AG04449 (cell line): ENCODE data around the gene DTNA.

Source experiments
- CTCF ChIA-PET: fragments of 350-600 bp; formaldehyde crosslinking; extraction: SDS; loops from one replicate; lab custom pipeline; 2021; ENCODE audit warnings: antibody characterized with exemption; lab: Yijun Ruan, JAX
- POLR2A ChIA-PET: fragments of 400-600, 350-600 bp; formaldehyde crosslinking; extraction: SDS; loops from one replicate; lab custom pipeline; 2020; ENCODE audit warnings: antibody characterized with exemption, inconsistent platforms; lab: Yijun Ruan, JAX
- DNase-seq: peaks from one replicate; pipeline ENCODE4 v3.0.0-alpha.2; 2010; ENCODE audit warnings: low read depth, low spot score
- H3K4me3 ChIP-seq: 2 replicates; pipeline ENCODE4 v1.5.1; 2011; ENCODE audit warnings: low read depth, mild to moderate bottlenecking, control low read depth, low read length
- TF ChIP-seq, protein P1 (sequence below): IDR thresholded peaks from one replicate; pipeline ENCODE4 v1.5.1; 2011; ENCODE audit warnings: mild to moderate bottlenecking, moderate library complexity, low read length, control low read depth, inconsistent platforms; ENCODE audit not compliant: insufficient read depth; ENCODE audit errors: missing control alignments

The DTNA gene

DNA sequence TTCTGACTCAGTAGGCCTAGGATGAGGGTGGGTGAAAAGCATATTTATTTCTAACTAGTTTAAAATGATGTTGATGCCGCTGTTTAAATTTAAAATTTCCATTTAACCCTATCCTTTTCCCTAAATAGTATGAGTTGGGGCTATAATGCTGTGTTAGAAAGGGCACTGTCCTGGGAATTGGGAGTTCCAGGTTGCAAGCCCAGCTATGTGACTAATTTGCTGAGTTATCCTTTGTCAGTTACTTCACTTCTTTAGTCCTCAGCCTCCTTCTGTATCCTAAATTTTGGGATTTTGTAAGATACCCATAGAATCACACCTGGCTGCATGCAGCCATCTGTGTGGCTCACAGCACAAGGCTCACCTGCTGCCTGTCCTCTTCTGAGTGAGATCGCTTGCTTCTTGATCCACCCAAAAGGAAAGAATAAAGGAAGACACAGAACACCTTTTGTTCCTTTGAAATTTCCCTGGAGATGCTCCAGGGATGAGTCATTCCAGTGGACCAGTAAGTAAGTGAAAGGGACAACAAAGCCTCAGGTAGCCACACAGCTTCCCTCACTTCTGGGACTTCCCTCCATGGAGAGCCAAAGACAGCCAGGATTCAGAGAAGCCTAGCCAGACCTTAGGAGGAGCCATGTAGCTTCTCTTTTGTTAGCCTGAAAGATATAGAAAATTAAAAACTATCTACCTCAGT, 97.2 kb downstream of the DTNA start:
- no peak for DNase-seq
- TF ChIP-seq, protein P1, sequence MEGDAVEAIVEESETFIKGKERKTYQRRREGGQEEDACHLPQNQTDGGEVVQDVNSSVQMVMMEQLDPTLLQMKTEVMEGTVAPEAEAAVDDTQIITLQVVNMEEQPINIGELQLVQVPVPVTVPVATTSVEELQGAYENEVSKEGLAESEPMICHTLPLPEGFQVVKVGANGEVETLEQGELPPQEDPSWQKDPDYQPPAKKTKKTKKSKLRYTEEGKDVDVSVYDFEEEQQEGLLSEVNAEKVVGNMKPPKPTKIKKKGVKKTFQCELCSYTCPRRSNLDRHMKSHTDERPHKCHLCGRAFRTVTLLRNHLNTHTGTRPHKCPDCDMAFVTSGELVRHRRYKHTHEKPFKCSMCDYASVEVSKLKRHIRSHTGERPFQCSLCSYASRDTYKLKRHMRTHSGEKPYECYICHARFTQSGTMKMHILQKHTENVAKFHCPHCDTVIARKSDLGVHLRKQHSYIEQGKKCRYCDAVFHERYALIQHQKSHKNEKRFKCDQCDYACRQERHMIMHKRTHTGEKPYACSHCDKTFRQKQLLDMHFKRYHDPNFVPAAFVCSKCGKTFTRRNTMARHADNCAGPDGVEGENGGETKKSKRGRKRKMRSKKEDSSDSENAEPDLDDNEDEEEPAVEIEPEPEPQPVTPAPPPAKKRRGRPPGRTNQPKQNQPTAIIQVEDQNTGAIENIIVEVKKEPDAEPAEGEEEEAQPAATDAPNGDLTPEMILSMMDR = no peak
- H3K4me3 ChIP-seq = no peak overlapping the region
- ChIA-PET POLR2A (no interaction called here), CTCF (interaction anchor here (0.6 to 1.8 kb wide), 5 partner anchors 19 to 684 kb away, joined by 3 to 8 read pairs (median 4); no protein-coding TSS in a partner anchor)

DNA sequence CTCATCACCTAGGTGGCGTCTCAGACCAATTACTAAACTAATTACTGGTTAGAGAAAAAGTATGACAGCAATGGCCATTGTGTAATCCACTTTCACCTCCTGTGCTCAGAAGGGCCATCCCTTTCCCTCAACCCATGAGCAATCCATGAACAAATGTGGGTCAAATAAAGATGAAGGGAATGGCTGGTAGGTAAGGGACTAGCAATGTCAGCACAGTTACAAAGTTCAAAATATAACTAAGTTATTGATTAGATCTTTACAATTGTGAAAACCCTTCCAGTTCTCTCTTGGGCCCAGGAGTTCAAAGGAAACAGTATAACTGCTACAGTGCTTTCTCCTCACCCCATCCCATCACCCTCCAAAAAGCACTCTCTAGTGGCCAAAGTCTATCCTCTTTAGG, 98.3 kb downstream of the DTNA start:
- ChIA-PET CTCF (interaction anchor here (1.3 to 1.8 kb wide), 3 partner anchors 20 to 685 kb away, joined by 4 to 8 read pairs (median 5); no protein-coding TSS in a partner anchor), POLR2A (no interaction called here)
- no peak overlapping the region for H3K4me3 ChIP-seq
- TF ChIP-seq, protein P1 = no peak
- DNase-seq = no peak

DNA sequence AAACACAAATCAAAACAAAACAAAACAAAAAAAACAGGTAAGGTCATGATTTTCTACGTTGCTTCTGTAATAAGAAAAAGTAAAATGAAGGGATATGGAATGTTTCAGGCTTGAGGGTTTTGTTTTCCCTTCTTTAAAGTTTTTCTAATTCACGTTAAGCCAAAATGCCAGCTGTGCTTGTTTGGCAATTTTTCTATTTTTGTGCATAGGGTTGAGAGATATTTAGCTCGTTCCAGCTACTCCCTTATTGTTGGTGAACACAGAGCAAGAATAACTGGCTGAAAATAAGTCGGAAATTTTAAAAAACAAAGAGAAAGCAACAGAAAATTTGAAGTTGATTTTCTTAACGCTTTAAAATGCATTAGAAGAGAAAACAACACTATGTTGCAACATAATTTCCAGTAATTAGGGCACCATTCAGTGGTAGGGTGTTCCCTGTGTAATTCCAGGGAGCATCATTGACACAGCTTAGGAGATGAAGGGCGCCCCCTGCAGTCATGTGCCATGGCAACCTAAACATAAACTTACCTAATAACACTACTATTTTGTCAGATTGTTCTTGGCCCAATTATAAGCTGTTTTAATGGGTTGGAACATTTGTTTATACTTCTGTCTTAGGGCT, 99.5 kb downstream of the DTNA start:
- DNase-seq = no peak
- ChIA-PET POLR2A (interaction anchor here (0.7 kb wide), 1 partner anchor 357 kb away, joined by 5 read pairs; no protein-coding TSS in a partner anchor), CTCF (interaction anchor here (0.6 to 2.9 kb wide), 15 partner anchors 10 to 686 kb away, joined by 3 to 14 read pairs (median 4); no protein-coding TSS in a partner anchor)
- H3K4me3 ChIP-seq = no peak overlapping the region
- TF ChIP-seq, protein P1 = peak; percentile 35

DNA sequence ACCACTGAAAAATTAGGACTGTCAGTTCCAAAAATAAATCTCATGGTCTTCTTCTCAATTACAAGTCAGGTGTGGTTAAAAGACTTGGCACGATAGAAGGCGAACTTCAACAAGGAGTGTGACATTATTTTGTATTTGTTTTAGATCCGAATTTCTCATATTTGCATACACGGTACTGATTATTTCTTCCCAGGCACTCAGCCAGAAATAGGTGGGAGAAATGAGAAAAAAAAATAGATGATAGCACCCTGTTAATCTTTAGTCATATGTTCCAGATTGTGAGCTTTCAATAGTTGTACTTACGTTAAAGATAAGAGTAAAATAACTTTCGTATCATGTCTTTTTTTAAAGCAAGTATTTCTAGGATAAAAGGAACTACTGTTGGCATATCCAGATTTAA, 106.1 kb downstream of the DTNA start:
- TF ChIP-seq, protein P1 = no peak
- DNase-seq = no peak
- ChIA-PET POLR2A (no interaction called here), CTCF (no interaction called here)
- no peak overlapping the region for H3K4me3 ChIP-seq

DNA sequence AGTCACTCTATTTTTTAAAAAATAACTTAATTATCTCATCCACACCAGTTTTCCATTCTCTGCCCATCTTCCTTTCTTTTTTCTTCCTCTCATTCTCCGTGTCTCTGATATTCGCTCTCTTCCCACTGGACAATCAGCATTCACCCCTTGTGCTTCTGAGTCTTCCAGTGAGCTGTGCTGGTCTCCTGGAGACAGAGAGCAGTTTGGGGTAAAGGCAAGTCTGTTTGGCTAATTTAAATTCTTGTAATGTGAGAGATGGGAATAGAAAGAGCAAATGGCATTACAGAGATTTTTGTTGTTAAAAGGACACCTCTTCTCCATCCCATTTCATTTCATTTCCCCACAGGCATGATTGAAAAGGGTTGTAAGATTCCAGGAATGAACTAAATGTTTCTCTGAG, 107.5 kb downstream of the DTNA start:
- H3K4me3 ChIP-seq = no peak overlapping the region
- ChIA-PET CTCF (no interaction called here), POLR2A (interaction anchor here (0.6 kb wide), 1 partner anchor 1566 kb away, joined by 3 read pairs; no protein-coding TSS in a partner anchor)
- no peak for DNase-seq
- TF ChIP-seq, protein P1 = no peak

DNA sequence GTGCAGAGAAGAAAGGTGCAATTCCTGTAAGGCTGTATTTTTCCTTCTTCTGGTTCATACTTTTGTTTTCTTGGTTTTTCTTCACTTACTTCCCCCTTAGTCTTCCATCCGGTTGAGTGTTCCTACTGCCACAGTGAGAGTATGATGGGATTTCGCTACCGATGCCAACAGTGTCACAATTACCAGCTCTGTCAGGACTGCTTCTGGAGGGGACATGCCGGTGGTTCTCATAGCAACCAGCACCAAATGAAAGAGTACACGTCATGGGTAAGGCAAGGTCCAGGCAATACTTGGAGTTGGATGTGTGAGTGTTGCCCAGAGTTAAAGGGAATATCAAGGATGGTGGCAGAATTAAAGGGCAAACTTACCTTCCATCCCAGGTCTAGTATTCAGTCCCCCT, 108.0 kb downstream of the DTNA start:
- ChIA-PET CTCF (no interaction called here), POLR2A (no interaction called here)
- no peak for DNase-seq
- TF ChIP-seq, protein P1 = no peak
- no peak overlapping the region for H3K4me3 ChIP-seq
